ENCODE measurements around the gene PDE6B.

DNA sequence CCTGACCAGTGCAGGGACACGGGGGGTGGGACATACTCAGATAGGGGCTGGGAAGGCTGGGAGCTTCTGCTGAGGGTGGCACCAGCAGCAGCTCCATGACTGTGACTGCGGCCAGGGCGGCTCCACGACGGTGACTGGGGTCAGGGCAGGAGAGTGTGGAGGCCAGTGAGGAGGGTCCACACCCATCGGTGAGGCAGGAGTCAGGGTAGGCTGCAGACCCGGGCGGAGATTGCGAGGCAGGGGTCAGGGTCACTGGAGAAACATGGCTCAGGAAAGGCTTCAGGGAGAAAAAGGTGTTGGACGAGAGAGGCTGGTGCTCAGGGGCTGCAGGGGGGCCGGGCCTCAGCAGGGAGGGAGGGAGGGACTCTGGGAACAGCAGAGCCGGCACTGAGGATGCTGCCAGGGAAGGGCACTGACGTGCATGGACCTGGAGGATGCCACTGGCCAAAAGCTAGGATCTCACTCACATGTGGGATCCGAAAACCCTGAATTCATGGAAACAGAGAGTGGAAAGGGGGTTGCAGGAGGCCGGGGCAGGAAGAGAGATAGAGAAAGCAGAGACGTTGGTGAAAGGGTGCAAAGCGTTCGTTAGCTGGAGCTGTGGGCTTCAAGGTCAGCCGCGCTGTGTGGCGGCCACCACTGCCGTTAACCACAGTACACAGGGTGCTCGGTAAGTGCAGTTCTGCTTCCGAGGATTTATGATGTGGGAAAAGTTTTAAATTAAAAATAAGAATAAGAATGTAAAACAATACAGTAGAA, 26.7 kb downstream of the PDE6B start:
- TF ChIP-seq CTCF (IDR thresholded peaks at IDR 0.05) (no peak), POLR2A (IDR thresholded peaks at IDR 0.05) (no peak), EP300 (IDR thresholded peaks at IDR 0.05) (no peak)
